ENCODE results near the gene LDLRAD2. TPM values are rescaled to one million over a fixed set of nuclear protein-coding genes. Genes with fewer than 3 reads are reported as not detected.

The LDLRAD2 gene
- total RNA-seq, 2 experiments from 2014 or later, result 0.11 TPM; not detected in 1

GRCh38 chr1:21814981-21815582, 3.0 kb downstream of the LDLRAD2 start:
- intact Hi-C loops (cut with DNase I, micrococcal nuclease), result loop anchor here in 1 of 2 experiments (5.0 kb wide), 1 partner anchor 147 kb away; no protein-coding TSS in a partner anchor
- Mint-ChIP-seq H3K9me3 (ENCODE audit: low read depth) (no peaks in the 10 kb centered on the region), H3K4me1 (peaks cover 6% of the 10 kb centered on the region), H3K4me3 (no peak overlapping the region), H3K27me3 (peaks cover 20% of the 10 kb centered on the region), H3K36me3 (ENCODE audit: low read depth) (no peaks in the 10 kb centered on the region), H3K27ac (no peak overlapping the region)
- CTCF ChIA-PET, result interaction anchor here (1.7 kb wide), 1 partner anchor 30 kb away, joined by 7 read pairs; no protein-coding TSS in a partner anchor
- DNase-seq (no peak), ATAC-seq (no peak)
- POLR2A ChIA-PET, result interaction anchor here (0.6 kb wide), 1 partner anchor 209 kb away, joined by 4 read pairs; no protein-coding TSS in a partner anchor

DNA sequence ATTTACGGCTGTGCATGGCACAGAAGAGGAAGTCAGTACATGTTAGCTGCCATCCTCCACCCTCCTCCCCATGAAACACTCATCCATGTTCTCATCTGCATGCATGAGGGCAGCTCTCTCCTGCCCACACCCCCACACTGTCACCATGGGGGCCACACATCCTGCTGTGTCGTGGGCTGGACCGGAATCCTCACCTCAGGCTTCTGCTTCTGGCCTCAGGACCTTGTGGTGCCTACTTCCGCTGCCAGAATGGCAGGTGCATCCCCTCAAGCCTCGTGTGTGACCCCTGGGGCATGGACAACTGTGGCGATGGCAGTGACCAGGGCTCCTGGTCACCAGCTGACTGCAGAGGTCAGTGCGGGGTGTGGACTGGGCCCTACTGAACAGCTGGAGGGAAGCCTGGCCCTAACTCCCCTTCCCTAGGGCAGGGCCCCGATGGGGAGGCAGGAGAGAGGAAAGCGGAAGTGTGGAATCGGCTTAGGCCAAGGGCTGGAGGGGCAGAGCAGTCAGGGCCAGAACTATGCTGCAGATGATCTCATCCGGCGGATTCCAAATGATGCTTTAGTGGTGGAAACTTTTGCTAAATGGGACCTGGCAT, 3.8 kb downstream of the LDLRAD2 start:
- CTCF ChIA-PET, result interaction anchor here (1.7 kb wide), 1 partner anchor 31 kb away, joined by 7 read pairs; no protein-coding TSS in a partner anchor
- H3K4me3 Mint-ChIP-seq, result no peak overlapping the region
- no peaks in the 10 kb centered on the region for H3K36me3 Mint-ChIP-seq (ENCODE audit: low read depth)
- POLR2A ChIA-PET, result no interaction called here
- ATAC-seq (no peak), DNase-seq (no peak)
- H3K9me3 Mint-ChIP-seq (ENCODE audit: low read depth), result no peaks in the 10 kb centered on the region
- peaks cover 18% of the 10 kb centered on the region for H3K27me3 Mint-ChIP-seq
- H3K27ac Mint-ChIP-seq, result no peak overlapping the region
- peaks cover 6% of the 10 kb centered on the region for H3K4me1 Mint-ChIP-seq
- intact Hi-C loops (cut with DNase I, micrococcal nuclease), result loop anchor here in 1 of 2 experiments (5.0 kb wide), 1 partner anchor 146 kb away; no protein-coding TSS in a partner anchor

DNA sequence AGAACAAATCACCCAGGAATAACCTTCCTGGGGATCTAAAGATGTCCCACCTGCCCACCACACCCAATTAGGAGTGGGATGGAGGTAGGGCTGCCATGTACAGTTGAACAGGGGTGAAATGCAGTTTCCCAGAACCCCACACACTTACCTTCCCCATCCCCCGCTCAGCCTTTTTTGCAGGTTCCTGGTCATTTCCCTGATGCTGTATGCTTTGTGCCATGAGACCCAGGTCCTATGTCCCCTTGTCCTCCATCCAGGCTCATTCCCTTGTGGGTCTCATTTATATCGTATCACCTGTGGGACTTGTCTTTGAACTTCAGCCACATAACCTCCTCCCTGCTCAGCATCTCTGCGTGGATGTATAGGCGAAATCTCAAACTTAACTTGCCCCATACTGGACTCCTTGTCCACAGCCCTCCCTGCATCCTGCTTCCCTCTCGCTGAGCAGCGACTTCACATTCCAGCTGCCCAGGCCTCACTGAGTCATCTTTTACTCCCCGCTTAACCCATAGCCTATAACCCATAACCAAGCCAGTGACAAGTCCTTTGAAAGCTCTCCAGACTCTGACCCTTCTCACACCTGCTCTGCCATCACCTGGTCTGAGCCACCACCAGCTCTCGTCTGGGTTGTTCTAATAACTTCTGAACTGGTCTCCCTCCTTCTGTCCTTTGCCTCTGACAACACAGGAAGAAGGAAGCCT, 4.7 kb downstream of the LDLRAD2 start:
- Mint-ChIP-seq H3K4me3 (no peak overlapping the region), H3K9me3 (ENCODE audit: low read depth) (no peaks in the 10 kb centered on the region), H3K4me1 (peaks cover 6% of the 10 kb centered on the region), H3K36me3 (ENCODE audit: low read depth) (no peaks in the 10 kb centered on the region), H3K27me3 (peaks cover 15% of the 10 kb centered on the region), H3K27ac (no peak overlapping the region)
- ATAC-seq (no peak), DNase-seq (no peak)
- intact Hi-C loops (cut with DNase I, micrococcal nuclease), result loop anchor here in 1 of 2 experiments (5.0 kb wide), 1 partner anchor 146 kb away; no protein-coding TSS in a partner anchor
- ChIA-PET CTCF (interaction anchor here (0.5 kb wide), 1 partner anchor 166 kb away, joined by 4 read pairs; no protein-coding TSS in a partner anchor), POLR2A (no interaction called here)

DNA sequence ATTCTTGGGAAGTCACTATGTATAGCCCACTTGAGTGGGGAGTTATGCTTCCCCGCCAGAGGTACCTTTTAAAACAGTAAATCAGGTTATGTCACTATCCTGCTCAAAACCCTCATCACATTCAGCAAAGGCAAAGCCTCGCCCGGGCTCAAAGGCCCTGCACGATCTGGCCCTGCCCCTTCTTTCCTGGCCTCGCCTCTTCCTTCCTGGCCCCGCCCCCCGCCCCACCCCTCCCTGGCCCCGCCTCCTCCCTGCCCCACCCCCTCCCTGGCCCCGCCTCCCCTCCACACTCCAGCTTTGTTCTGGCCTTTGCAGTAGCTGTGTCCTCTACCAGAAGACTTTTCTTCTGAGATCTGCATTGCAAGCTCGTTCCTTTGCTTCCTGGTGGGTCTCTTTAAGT, 6.6 kb downstream of the LDLRAD2 start:
- no peak overlapping the region for H3K4me3 Mint-ChIP-seq
- intact Hi-C loops (cut with DNase I, micrococcal nuclease), result loop anchor here in 1 of 2 experiments (1.0 to 5.0 kb wide), 3 partner anchors 35 to 159 kb away; partner anchors contain the start of gene USP48
- no peak overlapping the region for H3K27ac Mint-ChIP-seq
- H3K27me3 Mint-ChIP-seq, result peaks cover 6% of the 10 kb centered on the region
- CTCF ChIA-PET, result no interaction called here
- peaks cover 6% of the 10 kb centered on the region for H3K4me1 Mint-ChIP-seq
- H3K9me3 Mint-ChIP-seq (ENCODE audit: low read depth), result no peaks in the 10 kb centered on the region
- peak; percentile 69 for DNase-seq
- peak; percentile 67 for ATAC-seq
- POLR2A ChIA-PET, result no interaction called here
- no peaks in the 10 kb centered on the region for H3K36me3 Mint-ChIP-seq (ENCODE audit: low read depth)

- POLR2A ChIA-PET, result no interaction called here
- no peak for ATAC-seq
- DNase-seq, result no peak
- H3K9me3 Mint-ChIP-seq (ENCODE audit: low read depth), result no peaks in the 10 kb centered on the region
- H3K36me3 Mint-ChIP-seq (ENCODE audit: low read depth), result no peaks in the 10 kb centered on the region
- H3K27ac Mint-ChIP-seq, result no peak overlapping the region
- intact Hi-C loops (cut with DNase I, micrococcal nuclease), result no loop called here
- H3K27me3 Mint-ChIP-seq, result no peaks in the 10 kb centered on the region
- H3K4me3 Mint-ChIP-seq, result no peak overlapping the region
- CTCF ChIA-PET, result no interaction called here
- H3K4me1 Mint-ChIP-seq, result peaks cover 2% of the 10 kb centered on the region
Measured at GRCh38 chr1:21820597-21821232, 8.7 kb downstream of the LDLRAD2 start.

DNA sequence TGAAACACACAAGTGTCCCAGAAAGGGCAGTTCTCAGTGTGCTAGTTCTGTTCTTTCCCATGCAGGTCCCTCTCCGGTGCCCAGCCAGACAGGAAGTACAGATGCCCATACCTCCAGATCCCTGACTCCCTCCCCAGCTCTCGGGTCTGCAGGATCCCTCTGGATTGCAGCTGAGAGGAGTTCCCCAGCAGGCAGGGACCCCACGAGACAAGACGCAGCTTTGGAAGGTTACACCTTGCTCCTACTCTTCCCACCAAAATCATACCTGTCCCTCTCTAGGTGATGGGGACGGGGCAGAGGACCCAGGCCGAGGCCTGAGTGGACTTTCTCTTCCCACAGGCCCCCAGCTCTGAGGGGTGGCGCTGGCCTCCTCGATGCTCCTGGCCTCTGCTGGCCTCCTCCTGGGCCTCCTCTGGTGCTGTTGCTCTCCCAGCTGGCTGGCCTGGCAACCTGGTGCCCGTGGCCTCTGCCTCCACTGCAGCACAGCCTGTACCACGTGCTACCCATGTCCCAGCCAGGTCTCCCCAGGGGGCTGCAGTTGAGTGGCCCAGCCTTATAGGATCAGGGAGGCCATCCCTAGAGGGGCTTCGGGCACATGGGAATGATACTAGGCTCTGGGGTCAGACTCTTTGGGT, 9.4 kb downstream of the LDLRAD2 start:
- no peak overlapping the region for H3K27ac Mint-ChIP-seq
- DNase-seq (no peak), ATAC-seq (no peak)
- no peaks in the 10 kb centered on the region for H3K9me3 Mint-ChIP-seq (ENCODE audit: low read depth)
- peaks cover 2% of the 10 kb centered on the region for H3K4me1 Mint-ChIP-seq
- ChIA-PET POLR2A (no interaction called here), CTCF (no interaction called here)
- intact Hi-C loops (cut with DNase I, micrococcal nuclease), result no loop called here
- no peaks in the 10 kb centered on the region for H3K36me3 Mint-ChIP-seq (ENCODE audit: low read depth)
- H3K4me3 Mint-ChIP-seq, result no peak overlapping the region
- H3K27me3 Mint-ChIP-seq, result no peaks in the 10 kb centered on the region

- ChIA-PET CTCF (no interaction called here), POLR2A (no interaction called here)
- H3K36me3 Mint-ChIP-seq (ENCODE audit: low read depth), result no peaks in the 10 kb centered on the region
- no peaks in the 10 kb centered on the region for H3K27me3 Mint-ChIP-seq
- DNase-seq, result no peak
- H3K9me3 Mint-ChIP-seq (ENCODE audit: low read depth), result no peaks in the 10 kb centered on the region
- H3K4me1 Mint-ChIP-seq, result peaks cover 2% of the 10 kb centered on the region
- H3K4me3 Mint-ChIP-seq, result no peak overlapping the region
- ATAC-seq, result no peak
- intact Hi-C loops (cut with DNase I, micrococcal nuclease), result no loop called here
- no peak overlapping the region for H3K27ac Mint-ChIP-seq
Measured at GRCh38 chr1:21822349-21822748, 10.3 kb downstream of the LDLRAD2 start.

DNA sequence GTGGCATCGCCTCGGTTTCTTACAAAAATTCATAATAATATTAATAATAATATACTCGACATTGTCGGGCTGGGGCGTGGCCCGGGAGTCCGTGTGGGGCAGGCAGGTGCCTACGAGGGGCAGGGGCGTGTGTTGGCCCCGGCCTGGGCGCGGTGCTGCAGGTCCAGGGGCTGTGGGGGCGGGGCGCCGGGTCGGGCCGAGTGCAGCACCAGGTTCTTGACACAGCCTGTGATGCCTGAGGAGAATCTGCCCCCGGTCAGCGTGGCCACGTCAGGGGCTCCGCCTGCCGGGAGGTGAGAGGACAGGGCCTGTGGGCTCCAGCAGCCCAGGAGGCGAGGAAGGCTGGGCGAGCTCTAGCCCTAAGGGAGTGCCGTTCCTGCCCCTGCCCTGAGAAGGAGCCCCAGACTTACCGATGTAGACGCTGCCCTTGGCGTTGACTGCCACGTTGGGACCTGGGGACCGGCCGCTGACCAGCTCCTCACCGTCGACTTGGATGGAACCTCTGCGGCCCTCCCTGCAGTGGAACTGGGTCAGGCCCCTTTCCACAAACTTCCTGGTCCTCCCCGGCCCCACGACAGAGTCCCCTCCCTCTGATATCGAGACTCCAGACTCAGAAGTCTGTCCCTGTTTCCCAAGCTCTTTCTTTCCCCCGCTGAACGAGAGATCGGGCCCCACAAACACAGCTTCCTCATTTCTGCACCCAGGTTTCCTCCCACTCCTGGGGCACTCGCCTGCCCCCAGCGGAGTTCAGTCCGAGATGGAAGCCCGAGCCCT, 11.3 kb downstream of the LDLRAD2 start:
- H3K36me3 Mint-ChIP-seq (ENCODE audit: low read depth), result no peaks in the 10 kb centered on the region
- H3K27ac Mint-ChIP-seq, result no peak overlapping the region
- CTCF ChIA-PET, result no interaction called here
- POLR2A ChIA-PET, result no interaction called here
- H3K9me3 Mint-ChIP-seq (ENCODE audit: low read depth), result no peaks in the 10 kb centered on the region
- ATAC-seq (no peak), DNase-seq (no peak)
- no peak overlapping the region for H3K4me3 Mint-ChIP-seq
- intact Hi-C loops (cut with DNase I, micrococcal nuclease), result no loop called here
- no peaks in the 10 kb centered on the region for H3K27me3 Mint-ChIP-seq
- peaks cover 2% of the 10 kb centered on the region for H3K4me1 Mint-ChIP-seq

DNA sequence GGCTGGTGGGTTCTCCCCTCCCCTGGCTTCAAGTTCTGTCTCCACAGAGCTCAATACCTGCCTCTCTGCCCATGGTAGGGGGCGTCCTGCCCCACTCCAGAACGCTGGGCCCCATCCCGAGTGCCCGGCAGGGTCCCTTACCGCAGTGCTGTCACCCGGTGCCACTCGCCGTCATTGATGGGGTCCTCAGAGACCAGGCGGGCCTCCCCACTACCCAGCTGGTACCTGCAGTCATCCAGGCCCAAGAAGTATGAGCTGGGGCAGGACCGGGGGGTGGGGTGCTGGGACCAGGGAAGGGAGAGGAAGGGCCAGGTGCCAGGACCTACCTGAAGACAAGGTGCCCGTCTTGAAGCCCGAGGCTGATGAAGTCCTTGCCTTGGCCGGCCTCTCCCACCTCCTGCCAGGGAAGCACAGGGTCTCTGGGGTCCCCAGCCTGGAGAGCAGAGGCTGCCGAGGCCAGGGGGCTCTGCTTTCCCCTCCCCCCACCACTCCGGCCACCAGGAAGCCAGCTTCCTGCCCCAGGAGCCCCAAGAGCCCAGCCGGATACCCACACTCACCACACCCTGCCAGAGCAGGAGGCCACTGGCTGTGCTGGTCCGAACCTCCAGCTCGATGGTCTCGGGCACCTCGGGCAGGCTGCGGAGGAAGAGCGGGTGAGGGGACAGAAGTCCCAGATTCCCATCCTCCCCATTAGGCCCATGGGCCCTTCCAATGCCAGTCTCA, 12.1 kb downstream of the LDLRAD2 start:
- Mint-ChIP-seq H3K27me3 (no peaks in the 10 kb centered on the region), H3K4me3 (no peak overlapping the region), H3K4me1 (no peaks in the 10 kb centered on the region), H3K36me3 (ENCODE audit: low read depth) (no peaks in the 10 kb centered on the region), H3K9me3 (ENCODE audit: low read depth) (no peaks in the 10 kb centered on the region), H3K27ac (no peak overlapping the region)
- intact Hi-C loops (cut with DNase I, micrococcal nuclease), result no loop called here
- ChIA-PET CTCF (no interaction called here), POLR2A (no interaction called here)
- DNase-seq, result no peak
- no peak for ATAC-seq

- ChIA-PET POLR2A (no interaction called here), CTCF (interaction anchor here (0.6 to 1.0 kb wide), 2 partner anchors 134 to 208 kb away, joined by 3 to 4 read pairs; no protein-coding TSS in a partner anchor)
- no peak overlapping the region for H3K4me3 Mint-ChIP-seq
- no peaks in the 10 kb centered on the region for H3K4me1 Mint-ChIP-seq
- H3K27ac Mint-ChIP-seq, result no peak overlapping the region
- no peaks in the 10 kb centered on the region for H3K27me3 Mint-ChIP-seq
- intact Hi-C loops (cut with DNase I, micrococcal nuclease), result no loop called here
- H3K36me3 Mint-ChIP-seq (ENCODE audit: low read depth), result no peaks in the 10 kb centered on the region
- no peaks in the 10 kb centered on the region for H3K9me3 Mint-ChIP-seq (ENCODE audit: low read depth)
- DNase-seq, result no peak
- no peak for ATAC-seq
Measured at GRCh38 chr1:21824926-21825325, 12.9 kb downstream of the LDLRAD2 start.
